ENCODE measurements around the gene HIF1AN. TPM values are rescaled to one million over a fixed set of nuclear protein-coding genes. Genes with fewer than 3 reads are reported as not detected.

Gene HIF1AN
- total RNA-seq, 1 experiment from 2014 or later = 57.6 TPM

DNA sequence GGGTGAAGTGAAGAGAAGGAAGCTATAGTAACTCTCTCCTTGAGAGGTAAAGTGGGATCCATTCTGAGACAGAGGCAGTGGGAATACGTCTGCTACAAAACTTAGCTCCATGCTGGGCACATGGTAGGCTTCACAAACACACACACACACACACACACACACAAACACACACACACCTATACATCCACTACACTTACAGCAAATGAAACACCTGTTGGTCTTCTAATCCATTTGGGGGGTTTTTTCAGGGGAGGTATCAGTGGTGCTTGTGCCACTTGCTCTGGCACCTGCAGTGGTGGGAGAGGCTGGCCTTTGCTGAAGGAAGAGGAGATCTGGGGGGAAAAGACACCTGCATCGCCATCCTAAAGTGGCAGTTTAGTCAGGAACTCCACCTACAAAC, 30.6 kb upstream of the HIF1AN start:
- ChIA-PET POLR2A (ENCODE audit: low non-redundant PET) (no interaction called here), CTCF (interaction anchor here (0.7 kb wide), 1 partner anchor 23 kb away, joined by 4 read pairs; no protein-coding TSS in a partner anchor)
- BruUV-seq (replicated peaks) = no TSS peak
- no peak overlapping the region for H3K27ac ChIP-seq (ENCODE audit: low read depth, low read length, poor library complexity, severe bottlenecking)
- H3K36me3 ChIP-seq (ENCODE audit: insufficient read depth, low read length, poor library complexity, severe bottlenecking) = no peaks in the 10 kb centered on the region
- intact Hi-C loops (cut with micrococcal nuclease; ENCODE audit: unreplicated experiment) = loop anchor here (5.0 to 10.0 kb wide), 2 partner anchors 168 to 200 kb away; no protein-coding TSS in a partner anchor
- no peak for DNase-seq (ENCODE audit: low spot score)
- H3K4me1 ChIP-seq (ENCODE audit: insufficient read depth, low read length, poor library complexity, severe bottlenecking) = no peaks in the 10 kb centered on the region
- no peak overlapping the region for H3K4me3 ChIP-seq (ENCODE audit: low read depth, low read length, poor library complexity, severe bottlenecking)
- H3K27me3 ChIP-seq (replicated peaks; ENCODE audit: insufficient read depth, low read depth, low read length, poor library complexity) = no peaks in the 10 kb centered on the region
- H3K9me3 ChIP-seq (ENCODE audit: low read depth, low read length, poor library complexity, severe bottlenecking) = no peaks in the 10 kb centered on the region
- no peak for TF ChIP-seq EZH2 (IDR thresholded peaks at IDR 0.05; ENCODE audit: borderline replicate concordance, low read depth, low read length, poor library complexity, severe bottlenecking)
- TF ChIP-seq, protein P1, sequence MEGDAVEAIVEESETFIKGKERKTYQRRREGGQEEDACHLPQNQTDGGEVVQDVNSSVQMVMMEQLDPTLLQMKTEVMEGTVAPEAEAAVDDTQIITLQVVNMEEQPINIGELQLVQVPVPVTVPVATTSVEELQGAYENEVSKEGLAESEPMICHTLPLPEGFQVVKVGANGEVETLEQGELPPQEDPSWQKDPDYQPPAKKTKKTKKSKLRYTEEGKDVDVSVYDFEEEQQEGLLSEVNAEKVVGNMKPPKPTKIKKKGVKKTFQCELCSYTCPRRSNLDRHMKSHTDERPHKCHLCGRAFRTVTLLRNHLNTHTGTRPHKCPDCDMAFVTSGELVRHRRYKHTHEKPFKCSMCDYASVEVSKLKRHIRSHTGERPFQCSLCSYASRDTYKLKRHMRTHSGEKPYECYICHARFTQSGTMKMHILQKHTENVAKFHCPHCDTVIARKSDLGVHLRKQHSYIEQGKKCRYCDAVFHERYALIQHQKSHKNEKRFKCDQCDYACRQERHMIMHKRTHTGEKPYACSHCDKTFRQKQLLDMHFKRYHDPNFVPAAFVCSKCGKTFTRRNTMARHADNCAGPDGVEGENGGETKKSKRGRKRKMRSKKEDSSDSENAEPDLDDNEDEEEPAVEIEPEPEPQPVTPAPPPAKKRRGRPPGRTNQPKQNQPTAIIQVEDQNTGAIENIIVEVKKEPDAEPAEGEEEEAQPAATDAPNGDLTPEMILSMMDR (conservative IDR thresholded peaks at IDR 0.05; ENCODE audit: low read depth, low read length) = no peak

DNA sequence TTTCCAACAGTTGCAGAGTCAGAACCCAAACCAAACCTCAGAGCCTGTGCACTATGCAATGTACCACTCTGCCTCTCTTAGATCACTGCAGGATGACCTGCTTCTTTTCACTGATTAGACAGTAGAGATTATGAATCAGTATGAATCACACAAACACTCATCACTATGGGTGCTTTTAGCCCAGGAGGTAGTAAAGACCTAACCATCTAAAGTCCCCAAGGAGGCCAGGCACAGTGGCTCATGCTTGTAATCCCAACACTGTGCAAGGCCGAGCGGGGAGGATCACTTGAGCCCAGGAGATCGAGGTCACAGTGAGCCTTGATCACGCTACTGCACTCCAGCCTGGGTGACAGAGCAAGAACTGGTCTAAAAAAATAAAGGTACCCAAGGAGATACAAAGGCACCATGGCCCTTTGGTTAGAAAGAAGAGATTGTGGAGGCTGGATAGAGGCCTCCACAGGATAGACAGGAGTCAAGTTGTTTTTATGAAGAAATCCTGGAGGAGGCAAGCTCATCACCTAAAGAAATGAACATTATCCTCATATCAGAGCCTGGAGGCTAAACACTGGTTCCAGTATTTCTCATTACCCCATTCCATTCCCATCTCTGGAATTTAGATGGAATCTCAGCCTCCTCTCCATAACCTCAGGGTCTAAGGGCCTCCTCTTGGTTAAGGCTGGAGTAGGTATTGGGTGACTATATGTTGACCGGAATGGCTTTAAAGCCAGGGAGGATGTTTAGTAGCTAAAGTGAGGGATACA, 29.0 kb upstream of the HIF1AN start:
- no peaks in the 10 kb centered on the region for H3K27me3 ChIP-seq (replicated peaks; ENCODE audit: insufficient read depth, low read depth, low read length, poor library complexity)
- TF ChIP-seq EZH2 (IDR thresholded peaks at IDR 0.05; ENCODE audit: borderline replicate concordance, low read depth, low read length, poor library complexity, severe bottlenecking) = no peak
- TF ChIP-seq, protein P1 (conservative IDR thresholded peaks at IDR 0.05; ENCODE audit: low read depth, low read length) = no peak
- H3K9me3 ChIP-seq (ENCODE audit: low read depth, low read length, poor library complexity, severe bottlenecking) = no peaks in the 10 kb centered on the region
- no peaks in the 10 kb centered on the region for H3K36me3 ChIP-seq (ENCODE audit: insufficient read depth, low read length, poor library complexity, severe bottlenecking)
- intact Hi-C loops (cut with micrococcal nuclease; ENCODE audit: unreplicated experiment) = loop anchor here (5.0 to 10.0 kb wide), 2 partner anchors 169 to 202 kb away; no protein-coding TSS in a partner anchor
- CTCF ChIA-PET = interaction anchor here (0.6 kb wide), 1 partner anchor 24 kb away, joined by 4 read pairs; no protein-coding TSS in a partner anchor
- no TSS peak for BruUV-seq (replicated peaks)
- POLR2A ChIA-PET (ENCODE audit: low non-redundant PET) = no interaction called here
- no peak overlapping the region for H3K4me3 ChIP-seq (ENCODE audit: low read depth, low read length, poor library complexity, severe bottlenecking)
- no peaks in the 10 kb centered on the region for H3K4me1 ChIP-seq (ENCODE audit: insufficient read depth, low read length, poor library complexity, severe bottlenecking)
- DNase-seq (ENCODE audit: low spot score) = no peak
- H3K27ac ChIP-seq (ENCODE audit: low read depth, low read length, poor library complexity, severe bottlenecking) = no peak overlapping the region

DNA sequence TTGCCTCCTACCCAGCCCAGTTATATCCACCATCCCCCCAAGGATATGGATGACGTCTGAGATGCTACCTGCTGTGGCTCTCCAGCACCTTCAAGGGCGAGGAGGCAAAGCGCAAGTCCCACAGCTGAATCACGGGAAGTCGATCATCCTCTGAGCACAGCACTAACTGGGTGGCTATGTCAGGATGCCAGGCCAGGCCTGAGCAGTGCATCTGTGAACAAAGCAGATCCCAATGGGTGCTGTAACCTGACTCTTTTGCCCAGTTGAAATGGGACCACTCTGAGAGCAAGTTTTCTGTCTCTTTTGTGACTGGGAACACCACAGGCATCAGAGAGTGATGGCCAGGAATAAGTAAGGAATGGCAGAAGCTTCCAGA, 28.4 kb upstream of the HIF1AN start:
- ChIA-PET POLR2A (ENCODE audit: low non-redundant PET) (no interaction called here), CTCF (no interaction called here)
- Histone ChIP-seq H3K9me3 (ENCODE audit: low read depth, low read length, poor library complexity, severe bottlenecking) (no peaks in the 10 kb centered on the region), H3K27me3 (replicated peaks; ENCODE audit: insufficient read depth, low read depth, low read length, poor library complexity) (no peaks in the 10 kb centered on the region), H3K27ac (ENCODE audit: low read depth, low read length, poor library complexity, severe bottlenecking) (no peak overlapping the region), H3K4me1 (ENCODE audit: insufficient read depth, low read length, poor library complexity, severe bottlenecking) (no peaks in the 10 kb centered on the region), H3K4me3 (ENCODE audit: low read depth, low read length, poor library complexity, severe bottlenecking) (no peak overlapping the region), H3K36me3 (ENCODE audit: insufficient read depth, low read length, poor library complexity, severe bottlenecking) (no peaks in the 10 kb centered on the region)
- intact Hi-C loops (cut with micrococcal nuclease; ENCODE audit: unreplicated experiment) = loop anchor here (5.0 to 10.0 kb wide), 2 partner anchors 170 to 203 kb away; no protein-coding TSS in a partner anchor
- no TSS peak for BruUV-seq (replicated peaks)
- TF ChIP-seq, protein P1 (conservative IDR thresholded peaks at IDR 0.05; ENCODE audit: low read depth, low read length) = no peak
- no peak for TF ChIP-seq EZH2 (IDR thresholded peaks at IDR 0.05; ENCODE audit: borderline replicate concordance, low read depth, low read length, poor library complexity, severe bottlenecking)
- no peak for DNase-seq (ENCODE audit: low spot score)

All from A673 (cell line).